GM23248 (cell line): Measurements from ENCODE around the gene AK5. TPM values are rescaled to one million over a fixed set of nuclear protein-coding genes. Genes with fewer than 3 reads are reported as not detected.

Experiments
- DNase-seq: peaks from one replicate; pipeline ENCODE4 v3.0.0-alpha.2; 2015
- H2AFZ ChIP-seq: fragments of 200-600 bp; sonication (generic); 2 replicates; pipeline ENCODE4 v1.6.1; 2016; ENCODE audit warnings: antibody characterized with exemption
- H3F3A ChIP-seq: fragments of 200-600 bp; sonication (generic); 2 replicates; pipeline ENCODE4 v1.6.1; 2016; ENCODE audit warnings: mild to moderate bottlenecking, antibody characterized with exemption, mixed run types; ENCODE audit not compliant: insufficient read depth
- H3K27ac ChIP-seq: fragments of 200-600 bp; sonication (generic); 2 replicates; pipeline ENCODE4 v1.5.1; 2016; ENCODE audit warnings: mild to moderate bottlenecking
- H3K27me3 ChIP-seq: fragments of 200-600 bp; sonication (generic); replicated peaks from 2 replicates; pipeline ENCODE4 v1.6.1; 2016; ENCODE audit warnings: mild to moderate bottlenecking; ENCODE audit not compliant: insufficient read depth
- H3K36me3 ChIP-seq: fragments of 200-600 bp; sonication (generic); 2 replicates; pipeline ENCODE4 v1.6.1; 2016; ENCODE audit warnings: low read depth, mild to moderate bottlenecking
- H3K4me1 ChIP-seq: fragments of 200-600 bp; sonication (generic); 2 replicates; pipeline ENCODE4 v1.6.1; 2016; ENCODE audit warnings: mild to moderate bottlenecking; ENCODE audit not compliant: insufficient read depth
- H3K4me2 ChIP-seq: fragments of 200-600 bp; sonication (generic); one replicate; pipeline ENCODE4 v1.6.1; 2016; ENCODE audit warnings: mild to moderate bottlenecking; ENCODE audit not compliant: unreplicated experiment
- H3K4me3 ChIP-seq: fragments of 200-600 bp; sonication (generic); 2 replicates; pipeline ENCODE4 v1.5.1; 2016; ENCODE audit warnings: mild to moderate bottlenecking
- H3K79me2 ChIP-seq: fragments of 200-600 bp; sonication (generic); 2 replicates; pipeline ENCODE4 v1.6.1; 2016; ENCODE audit warnings: mild to moderate bottlenecking; ENCODE audit not compliant: insufficient read depth
- H3K9ac ChIP-seq: fragments of 200-600 bp; sonication (generic); 2 replicates; pipeline ENCODE4 v1.6.1; 2016; ENCODE audit warnings: mild to moderate bottlenecking
- H3K9me2 ChIP-seq: fragments of 200-600 bp; sonication (generic); 2 replicates; pipeline ENCODE4 v1.6.1; 2016; ENCODE audit warnings: mixed run types, mild to moderate bottlenecking, moderate library complexity; ENCODE audit not compliant: insufficient read depth
- H3K9me3 ChIP-seq: fragments of 200-600 bp; sonication (generic); one replicate; pipeline ENCODE4 v1.6.1; 2017; ENCODE audit warnings: low read depth
- H4K20me1 ChIP-seq: fragments of 200-600 bp; sonication (generic); 2 replicates; pipeline ENCODE4 v1.6.0; 2016; ENCODE audit not compliant: insufficient read depth
- EZH2 ChIP-seq: fragments of 200-600 bp; sonication (generic); IDR thresholded peaks from 2 replicates; pipeline ENCODE4 v1.6.1; 2018; ENCODE audit warnings: antibody characterized with exemption, mild to moderate bottlenecking; ENCODE audit not compliant: insufficient read depth, poor library complexity, severe bottlenecking
- EZH2phosphoT487 ChIP-seq: fragments of 200-600 bp; sonication (generic); IDR thresholded peaks from 2 replicates; pipeline ENCODE4 v1.6.1; 2018; ENCODE audit warnings: antibody characterized with exemption, moderate library complexity, mild to moderate bottlenecking, low read depth; ENCODE audit not compliant: insufficient read depth
- WGBS, 2 experiments: methylation state at CpG; one replicate each; pipeline ENCODE4 v1.1.6; 2015 to 2017; ENCODE audit warnings: low lambda C conversion rate in 2 of 2, low coverage in 1 of 2; ENCODE audit errors: missing lambda C conversion rate in 2 of 2; 5-methylcytosine and 5-hydroxymethylcytosine counted together
- in situ Hi-C: fragments of 300-500 bp; cut with MboI; formaldehyde crosslinking; loops from 2 replicates; pipeline ENCODE4 v1.15.0; 2020
- polyA plus RNA-seq: library from polyadenylated mRNA; unstranded; fragments of >200 nt; fragmentation: Nextera tagmentation; extraction: Ambion mirVana; gene quantifications from 2 replicates; pipeline ENCODE4 v1.2.1, GENCODE V29; 2016
- total RNA-seq: library from RNA; depleted of rRNA; stranded (reverse); fragments of >200 nt; shearing (Covaris generic); gene quantifications from 2 replicates; pipeline ENCODE4 v1.2.3, GENCODE V29; 2014

Gene AK5
- total and polyA plus RNA-seq, 2 experiments from 2014 or later: 65.3 to 78.8 TPM

- H3K4me1 ChIP-seq: peaks cover 74% of the 10 kb centered on the region
- no peaks in the 10 kb centered on the region for H3K9me2 ChIP-seq
- H3K4me2 ChIP-seq: peak overlapping the region; percentile 37
- no peaks in the 10 kb centered on the region for H3K9me3 ChIP-seq
- H4K20me1 ChIP-seq: no peaks in the 10 kb centered on the region
- H3K27me3 ChIP-seq: no peaks in the 10 kb centered on the region
- in situ Hi-C loops: no loop called here
- no peaks in the 10 kb centered on the region for H3K36me3 ChIP-seq
- peak overlapping the region; percentile 38; the same call in 1 of the 2 replicates for H2AFZ ChIP-seq
- 31 to 35% methylated on average over 3 of the region's 3 CpGs for WGBS, 2 experiments
- H3K4me3 ChIP-seq: no peak overlapping the region
- no peaks in the 10 kb centered on the region for H3K79me2 ChIP-seq
- peak; percentile 75 for DNase-seq
- H3F3A ChIP-seq: peaks cover 60% of the 10 kb centered on the region
- peak overlapping the region; percentile 26; the same call in 1 of the 2 replicates for H3K9ac ChIP-seq
- peak overlapping the region; percentile 78 for H3K27ac ChIP-seq
- TF ChIP-seq EZH2 (no peak), EZH2phosphoT487 (no peak)
These were observed 261.1 kb downstream of the AK5 start for GRCh38 chr1:77542813-77543420.

GRCh38 chr1:77543822-77544448 is 262.1 kb downstream of the AK5 start:
- no peak overlapping the region for H3K4me3 ChIP-seq
- peaks cover 49% of the 10 kb centered on the region for H3F3A ChIP-seq
- H3K27ac ChIP-seq: no peak overlapping the region
- no peaks in the 10 kb centered on the region for H3K9me3 ChIP-seq
- DNase-seq: peak; percentile 42
- H3K4me2 ChIP-seq: no peak overlapping the region
- H3K9ac ChIP-seq: no peak overlapping the region
- H3K4me1 ChIP-seq: peaks cover 64% of the 10 kb centered on the region
- in situ Hi-C loops: no loop called here
- no peaks in the 10 kb centered on the region for H3K27me3 ChIP-seq
- H3K36me3 ChIP-seq: no peaks in the 10 kb centered on the region
- H3K79me2 ChIP-seq: no peaks in the 10 kb centered on the region
- H2AFZ ChIP-seq: no peak overlapping the region
- no peaks in the 10 kb centered on the region for H3K9me2 ChIP-seq
- no peaks in the 10 kb centered on the region for H4K20me1 ChIP-seq
- WGBS, 2 experiments: 84 to 94% methylated on average over 4 of the region's 4 CpGs
- no peak for TF ChIP-seq EZH2phosphoT487
- no peak for TF ChIP-seq EZH2

- 97% methylated on average over 8 of the region's 8 CpGs for WGBS, 2 experiments
- H4K20me1 ChIP-seq: no peaks in the 10 kb centered on the region
- H3K9me2 ChIP-seq: no peaks in the 10 kb centered on the region
- in situ Hi-C loops: no loop called here
- no peak overlapping the region for H3K9ac ChIP-seq
- no peaks in the 10 kb centered on the region for H3K27me3 ChIP-seq
- peaks cover 40% of the 10 kb centered on the region for H3F3A ChIP-seq
- no peak overlapping the region for H3K4me3 ChIP-seq
- H3K9me3 ChIP-seq: no peaks in the 10 kb centered on the region
- no peaks in the 10 kb centered on the region for H3K36me3 ChIP-seq
- DNase-seq: no peak
- H2AFZ ChIP-seq: no peak overlapping the region
- peaks cover 55% of the 10 kb centered on the region for H3K4me1 ChIP-seq
- TF ChIP-seq EZH2phosphoT487: no peak
- no peak for TF ChIP-seq EZH2
- no peaks in the 10 kb centered on the region for H3K79me2 ChIP-seq
- no peak overlapping the region for H3K4me2 ChIP-seq
- no peak overlapping the region for H3K27ac ChIP-seq
These were observed 263.0 kb downstream of the AK5 start for GRCh38 chr1:77544845-77545244.

- Histone ChIP-seq H3K4me2 (peak overlapping the region; percentile 23), H3K27ac (peak overlapping the region; percentile 66), H3K9ac (peak overlapping the region; percentile 37; the same call in 1 of the 2 replicates)
These were observed 264.2 kb downstream of the AK5 start for GRCh38 chr1:77545970-77546369.

More at GRCh38 chr1:77545970-77546369, 264.2 kb downstream of the AK5 start:
- Histone ChIP-seq H3K36me3 (no peaks in the 10 kb centered on the region), H3K9me2 (no peaks in the 10 kb centered on the region), H3K27me3 (no peaks in the 10 kb centered on the region), H3K9me3 (no peaks in the 10 kb centered on the region), H3K4me1 (peaks cover 44% of the 10 kb centered on the region), H2AFZ (0 out of 2 replicates have a peak overlapping the region, but pooled peaks have one; percentile 3), H4K20me1 (no peaks in the 10 kb centered on the region), H3K79me2 (no peaks in the 10 kb centered on the region), H3K4me3 (no peak overlapping the region), H3F3A (peaks cover 29% of the 10 kb centered on the region)
- WGBS, 2 experiments: 56 to 61% methylated on average over 5 of the region's 5 CpGs
- TF ChIP-seq EZH2phosphoT487: no peak
- TF ChIP-seq EZH2: no peak
- peak; percentile 69 for DNase-seq
- in situ Hi-C loops: no loop called here
